ENCODE measurements around the gene GHITM. TPM values are rescaled to one million over a fixed set of nuclear protein-coding genes. Genes with fewer than 3 reads are reported as not detected.
A peak's percentile ranks its signal among the peaks of the same experiment; 100 is the strongest.
"Not testable (repeated sequence)": the region's sequence is repeated elsewhere in the genome, so short reads cannot be mapped to it uniquely, and the experiment has no call there.

Gene GHITM, protein sequence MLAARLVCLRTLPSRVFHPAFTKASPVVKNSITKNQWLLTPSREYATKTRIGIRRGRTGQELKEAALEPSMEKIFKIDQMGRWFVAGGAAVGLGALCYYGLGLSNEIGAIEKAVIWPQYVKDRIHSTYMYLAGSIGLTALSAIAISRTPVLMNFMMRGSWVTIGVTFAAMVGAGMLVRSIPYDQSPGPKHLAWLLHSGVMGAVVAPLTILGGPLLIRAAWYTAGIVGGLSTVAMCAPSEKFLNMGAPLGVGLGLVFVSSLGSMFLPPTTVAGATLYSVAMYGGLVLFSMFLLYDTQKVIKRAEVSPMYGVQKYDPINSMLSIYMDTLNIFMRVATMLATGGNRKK
- 146 TPM for total RNA-seq
- long read RNA-seq, transcript GHITM-201 (9 exons, 2,128 nt), result major isoform, 1,234 of 1,369 reads
- long read RNA-seq, partial matches to known transcripts, result 71 of 1,369 reads
- long read RNA-seq, other reads (novel, unspliced or antisense), result 64 of 1,369 reads

GRCh38 chr10:84139126-84140035 is at the start of gene GHITM:
GHITM (plus strand) TSS chr10:84139509; CDS start chr10:84141501, 1,992 bp downstream.
- DNase-seq (ENCODE audit: low spot score), result peak; percentile 100

GRCh38 chr10:84095811-84096497 is 43.4 kb upstream of the GHITM start:
- no peak for DNase-seq (ENCODE audit: low spot score)

DNA sequence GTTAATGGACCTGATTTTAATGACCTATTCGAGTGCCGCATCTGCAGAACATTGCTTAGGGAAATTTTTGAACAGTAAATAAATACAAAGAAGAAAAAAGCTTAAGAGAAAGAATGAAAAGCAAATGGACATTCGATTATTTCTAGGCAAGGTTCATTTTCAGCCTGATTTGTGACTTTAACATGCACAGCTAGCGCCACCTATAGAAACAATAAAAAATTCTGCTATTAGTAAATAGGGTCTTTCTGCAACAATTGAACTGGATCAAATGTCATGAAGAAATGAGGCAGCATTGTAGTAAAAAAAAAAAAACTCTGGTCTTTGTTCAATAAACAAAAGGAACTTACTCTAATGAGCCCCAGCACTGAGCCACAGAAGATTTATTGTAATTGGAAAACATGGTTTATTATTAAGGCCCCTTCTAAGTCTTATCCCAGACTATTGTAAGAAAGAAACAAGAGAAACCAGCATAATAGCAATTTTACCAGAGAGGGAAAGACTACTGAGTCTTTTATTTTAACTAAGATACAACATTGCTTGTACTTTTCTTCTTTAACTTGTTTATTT is 41.4 kb upstream of the GHITM start:
- no peak for DNase-seq (ENCODE audit: low spot score)

GRCh38 chr10:84098667-84099066 is 40.6 kb upstream of the GHITM start:
- no peak for DNase-seq (ENCODE audit: low spot score)

GRCh38 chr10:84101042-84101441 is 38.3 kb upstream of the GHITM start:
- no peak for DNase-seq (ENCODE audit: low spot score)

- DNase-seq (ENCODE audit: low spot score), result no peak
Observed at GRCh38 chr10:84108797-84109196, 30.5 kb upstream of the GHITM start.

DNA sequence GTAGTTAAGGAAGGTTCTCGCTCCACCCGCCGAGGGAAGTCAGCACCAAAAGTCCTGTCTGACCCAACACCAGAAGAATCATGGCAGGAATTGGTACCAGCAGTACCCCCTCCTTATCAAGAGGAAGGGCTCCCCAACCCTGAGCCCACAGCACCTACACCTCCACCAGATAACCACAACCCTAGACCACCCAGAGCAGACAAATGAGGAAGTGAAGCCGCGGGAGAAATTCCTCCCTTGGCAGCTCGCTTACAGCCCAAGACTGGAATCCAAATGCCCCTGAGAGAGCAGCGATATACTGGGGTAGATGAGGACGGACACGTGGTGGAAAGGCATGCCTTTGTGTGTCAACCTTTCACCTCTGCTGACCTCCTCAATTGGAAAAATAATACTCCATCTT is 29.5 kb upstream of the GHITM start:
- DNase-seq (ENCODE audit: low spot score), result not testable (repeated sequence)

DNA sequence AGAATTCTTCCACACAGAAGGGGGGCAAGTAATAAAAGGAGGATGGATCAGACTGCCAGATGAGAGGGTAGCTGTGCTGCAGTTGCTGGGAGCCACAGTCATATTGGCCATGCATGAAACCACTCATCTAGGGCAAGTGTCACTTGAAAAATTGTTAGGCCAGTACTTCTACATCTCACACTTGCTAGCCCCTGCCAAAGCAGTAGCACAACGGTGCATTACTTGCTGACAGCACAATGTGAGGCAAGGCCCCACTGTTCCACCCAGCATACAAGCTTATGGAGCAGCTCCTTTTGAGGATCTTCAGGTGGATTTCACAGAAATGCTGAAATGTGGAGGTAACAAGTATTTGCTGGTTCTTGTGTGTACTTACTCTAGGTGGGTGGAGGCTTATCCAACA is 25.8 kb upstream of the GHITM start:
- DNase-seq (ENCODE audit: low spot score), result not testable (repeated sequence)

- DNase-seq (ENCODE audit: low spot score), result no peak
Observed at GRCh38 chr10:84114088-84114667, 25.1 kb upstream of the GHITM start.

GRCh38 chr10:84117204-84117603 is 22.1 kb upstream of the GHITM start:
- DNase-seq (ENCODE audit: low spot score), result not testable (repeated sequence)

GRCh38 chr10:84117686-84118394 is 21.5 kb upstream of the GHITM start:
- no peak for DNase-seq (ENCODE audit: low spot score)

- DNase-seq (ENCODE audit: low spot score), result no peak
Observed at GRCh38 chr10:84118395-84119006, 20.8 kb upstream of the GHITM start.

GRCh38 chr10:84123362-84123761 is 15.9 kb upstream of the GHITM start:
- DNase-seq (ENCODE audit: low spot score), result no peak

DNA sequence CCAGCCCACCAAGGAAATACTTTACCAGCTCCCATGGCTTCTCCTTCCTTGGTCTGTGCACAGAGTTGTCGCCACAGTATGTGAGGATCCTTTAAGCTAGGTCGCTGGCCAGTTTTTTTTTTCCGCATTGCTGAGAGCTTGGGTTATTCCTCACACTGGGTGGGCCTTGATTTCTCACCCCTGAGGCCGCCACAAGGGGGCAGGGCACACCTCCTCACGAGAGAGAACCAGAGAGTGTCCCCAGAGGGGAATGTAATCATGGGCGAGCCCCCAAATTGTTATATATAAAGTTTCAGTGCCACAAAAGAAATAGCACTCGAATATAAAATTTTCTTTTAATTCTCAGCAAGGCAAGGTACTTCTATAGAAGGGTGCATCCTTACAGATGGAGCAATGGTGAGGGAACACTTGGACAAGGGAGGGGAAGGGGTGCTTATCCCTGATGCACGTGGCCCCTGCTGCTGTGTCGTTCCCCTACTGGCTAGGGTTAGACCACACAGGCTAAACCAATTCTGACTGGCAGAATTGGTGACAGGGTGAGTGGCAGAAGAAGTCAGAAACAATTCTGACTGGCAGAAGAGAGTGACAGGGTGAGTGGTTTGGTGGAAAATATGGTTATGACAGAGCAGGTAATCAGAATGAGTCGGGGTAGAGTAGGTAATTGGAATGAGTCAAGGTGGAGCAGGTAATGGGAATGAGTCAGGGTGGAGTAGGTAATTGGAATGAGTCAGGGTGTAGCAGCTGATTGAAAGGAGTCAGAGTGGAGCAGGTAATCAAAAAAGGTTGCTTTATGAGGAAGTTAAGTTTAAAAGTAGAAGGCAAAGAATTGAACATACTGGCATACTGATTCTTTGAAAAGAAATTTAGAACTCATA is 13.2 kb upstream of the GHITM start:
- not testable (repeated sequence) for DNase-seq (ENCODE audit: low spot score)

- DNase-seq (ENCODE audit: low spot score), result no peak
Observed at GRCh38 chr10:84126785-84127167, 12.5 kb upstream of the GHITM start.

DNA sequence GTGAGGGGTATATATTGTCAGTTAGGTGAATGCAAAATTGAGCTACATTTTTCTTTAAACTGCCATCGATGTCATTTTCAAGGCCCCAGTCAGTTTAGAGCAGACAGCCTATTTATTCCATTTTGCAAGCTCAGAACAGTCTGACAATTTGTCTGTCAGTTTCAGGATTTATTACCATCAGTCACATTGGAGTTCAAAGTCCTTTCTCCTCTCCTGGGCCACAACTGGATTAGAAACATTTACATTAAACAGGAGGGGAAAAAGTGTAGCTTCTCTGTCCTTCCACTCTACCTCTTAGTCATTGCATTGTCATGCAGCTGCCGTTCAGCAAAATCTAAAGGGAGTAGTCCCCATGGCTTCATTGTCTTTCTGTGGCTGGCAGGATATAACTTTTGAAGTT is 3.5 kb upstream of the GHITM start:
- DNase-seq (ENCODE audit: low spot score), result no peak

DNA sequence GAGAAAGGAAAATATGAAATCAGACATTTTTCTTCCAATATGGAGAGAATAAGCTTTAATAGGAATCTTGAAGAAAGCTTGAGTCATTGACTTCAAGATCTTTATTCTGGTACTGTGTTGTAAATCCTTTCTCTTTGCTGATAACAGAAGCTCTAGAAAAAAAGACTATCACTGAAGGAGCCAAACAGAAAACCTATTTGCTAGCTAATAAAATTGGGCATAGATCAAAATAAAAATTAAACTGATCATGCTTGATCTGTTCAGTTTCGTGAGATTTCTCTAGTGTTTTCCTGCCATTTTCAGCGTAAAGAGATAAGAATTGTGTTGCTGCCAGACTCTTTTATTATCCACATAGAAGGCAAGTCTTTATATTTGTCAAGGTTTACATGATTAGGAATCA is 1.5 kb upstream of the GHITM start:
- DNase-seq (ENCODE audit: low spot score), result no peak

DNA sequence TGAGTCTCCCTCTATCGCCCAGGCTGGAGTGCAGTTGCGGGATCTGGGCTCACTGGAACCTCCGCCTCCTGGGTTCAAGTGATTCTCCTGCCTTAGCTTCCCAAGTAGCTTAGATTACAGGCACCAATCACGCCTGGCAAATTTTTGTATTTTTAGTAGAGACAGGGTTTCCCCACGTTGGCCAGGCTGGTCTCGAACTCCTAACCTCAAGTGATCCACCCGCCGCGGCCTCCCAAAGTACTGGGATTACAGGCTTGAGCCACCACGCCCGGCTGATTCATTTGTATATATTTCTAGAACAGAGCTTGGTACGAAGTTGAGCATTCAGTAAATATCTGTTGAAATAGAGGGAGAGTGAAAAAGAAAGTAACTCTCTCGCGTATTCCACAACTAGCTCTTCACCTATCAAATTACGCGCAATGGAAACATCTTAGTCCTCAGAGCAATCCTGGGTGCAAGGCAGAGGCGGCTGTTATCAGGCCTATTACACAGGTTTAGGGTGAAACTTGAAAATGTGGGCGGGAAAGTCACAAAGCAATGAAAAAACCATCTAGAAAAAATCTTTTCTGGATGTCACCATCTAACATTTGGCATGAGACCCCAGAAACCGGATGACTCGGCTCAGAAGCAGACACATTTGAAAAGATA is 707 bp upstream of the GHITM start:
- no peak for DNase-seq (ENCODE audit: low spot score)
